HS-27A (cell line): Measurements from ENCODE around the gene MCTP1.
A peak's percentile ranks its signal among the peaks of the same experiment; 100 is the strongest.
"Not testable (repeated sequence)": the region's sequence is repeated elsewhere in the genome, so short reads cannot be mapped to it uniquely, and the experiment has no call there.

ENCODE experiments used
- DNase-seq: peaks from one replicate; pipeline ENCODE4 v3.0.0-alpha.2; 2012; ENCODE audit warnings: low read depth, missing footprints

The MCTP1 gene

DNA sequence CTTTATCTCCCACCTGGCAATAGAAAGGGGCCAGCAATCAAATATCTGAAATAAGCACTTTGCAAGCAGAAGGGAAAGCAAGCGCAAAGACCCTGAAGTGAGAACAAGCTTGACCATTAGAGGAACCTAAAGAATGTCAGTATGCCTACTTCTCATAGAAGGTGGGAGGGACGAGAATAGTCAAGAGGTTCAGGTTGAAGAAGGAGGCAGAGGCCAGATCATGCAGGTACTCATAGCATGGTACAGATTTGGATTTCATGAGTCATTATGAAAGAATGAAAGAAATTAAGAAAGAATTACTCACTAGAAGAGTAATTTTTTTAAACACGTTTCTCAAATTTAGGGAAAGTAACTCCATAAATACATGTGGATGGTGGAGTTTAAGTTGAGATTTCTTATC, 33.7 kb downstream of the MCTP1 start:
- DNase-seq = no peak

GRCh38 chr5:95244479-95244878, 40.4 kb downstream of the MCTP1 start:
- no peak for DNase-seq

DNA sequence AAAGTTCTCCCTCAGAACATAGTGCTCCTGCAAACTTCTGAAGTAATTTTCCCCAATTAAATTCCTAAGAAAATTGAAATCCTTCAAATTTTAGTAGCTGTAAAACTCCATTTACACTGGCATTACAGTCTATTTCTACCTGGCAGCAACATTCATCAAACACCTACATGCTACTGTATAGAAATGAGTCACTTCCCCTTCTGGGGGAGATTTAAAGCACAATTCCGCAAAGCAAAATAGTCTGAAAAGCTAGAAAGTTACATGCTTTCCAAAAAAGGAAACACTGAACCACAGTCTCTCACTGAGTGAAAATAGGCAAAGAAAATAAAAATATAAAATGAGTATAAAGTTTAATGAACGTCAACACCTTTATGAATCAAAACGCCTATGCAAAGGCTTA, 43.3 kb downstream of the MCTP1 start:
- no peak for DNase-seq

- no peak for DNase-seq
These were observed 43.7 kb downstream of the MCTP1 start for GRCh38 chr5:95241161-95241560.

- DNase-seq = peak; percentile 57
These were observed 46.2 kb downstream of the MCTP1 start for GRCh38 chr5:95238560-95239325.

- no peak for DNase-seq
These were observed 47.6 kb downstream of the MCTP1 start for GRCh38 chr5:95237324-95237723.

DNA sequence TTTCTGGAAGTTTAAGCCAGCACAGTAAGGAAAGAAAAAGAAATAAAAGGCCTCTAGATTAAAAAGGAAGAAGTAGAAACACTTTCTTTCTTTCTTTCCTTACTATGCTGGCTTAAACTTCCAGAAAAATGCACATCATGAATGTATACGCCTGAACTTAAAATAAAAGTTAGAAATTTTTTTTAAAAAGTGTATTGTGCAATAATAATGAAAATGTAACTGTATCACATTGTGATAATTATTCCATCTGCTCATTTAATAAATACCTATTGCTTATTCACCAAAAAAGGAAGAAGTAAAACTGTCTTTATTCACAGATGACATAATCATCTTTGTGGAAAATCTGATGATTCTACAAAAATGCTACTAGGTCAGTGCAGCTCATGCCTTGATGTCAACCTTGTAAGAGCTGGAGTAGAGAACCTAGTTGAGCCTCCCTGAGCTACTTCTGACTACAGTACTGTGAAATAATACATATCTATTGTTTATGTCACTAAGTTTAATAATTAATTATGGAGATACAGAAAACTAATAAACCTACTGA, 49.4 kb downstream of the MCTP1 start:
- no peak for DNase-seq

GRCh38 chr5:95229646-95230045, 55.2 kb downstream of the MCTP1 start:
- DNase-seq = no peak

- DNase-seq = no peak
These were observed 60.0 kb downstream of the MCTP1 start for GRCh38 chr5:95224701-95225459.

DNA sequence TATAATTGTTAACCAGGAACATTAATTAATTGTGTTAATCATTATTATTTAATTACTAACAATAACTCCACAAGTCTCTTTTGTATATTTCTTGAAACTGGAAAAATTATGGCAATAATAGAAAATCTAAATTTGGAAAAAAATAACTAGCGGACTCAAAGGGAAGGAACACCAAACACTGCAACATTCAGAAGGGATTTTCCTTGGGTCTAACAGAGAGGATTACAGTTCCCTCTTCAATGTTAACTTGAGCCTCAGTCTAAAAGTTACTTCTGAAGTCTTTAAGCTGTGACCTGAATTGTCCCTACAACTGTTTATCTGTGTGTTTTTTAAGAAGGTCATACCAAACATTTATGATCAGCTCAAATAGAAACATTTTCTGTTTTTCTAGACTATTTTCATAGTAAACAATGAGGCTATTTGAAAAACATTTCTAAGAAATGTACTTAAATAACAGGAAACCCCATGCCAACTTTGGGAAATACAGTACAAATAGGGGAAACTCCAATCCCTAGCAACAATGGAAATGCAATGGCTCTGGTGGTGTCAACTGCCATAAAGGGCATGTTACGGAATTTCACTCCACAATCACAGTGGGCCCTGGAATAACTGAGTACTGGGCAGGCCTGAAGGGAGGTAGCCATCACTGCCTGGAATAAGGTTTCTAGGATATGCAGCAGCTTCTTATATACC, 61.2 kb downstream of the MCTP1 start:
- DNase-seq = no peak

GRCh38 chr5:95222836-95223235, 62.1 kb downstream of the MCTP1 start:
- no peak for DNase-seq

DNA sequence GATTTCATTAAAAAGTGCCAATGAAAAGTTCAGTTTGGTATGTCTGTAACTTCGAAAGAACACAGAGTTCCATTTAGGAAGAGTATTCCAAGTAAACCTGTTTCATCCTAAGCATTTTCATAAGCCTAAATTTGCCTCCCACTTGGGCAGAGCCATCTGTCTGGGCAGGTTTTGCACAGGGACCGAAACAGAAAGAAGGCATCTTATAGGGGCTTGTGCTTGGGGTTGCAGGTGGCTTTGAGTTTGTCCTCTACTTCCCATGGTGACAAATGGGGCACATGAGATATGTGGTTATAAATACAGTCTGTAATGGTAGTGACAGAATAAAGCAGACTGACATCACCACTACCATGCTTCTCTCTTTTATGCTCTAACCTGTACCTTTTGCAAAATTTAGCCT, 63.7 kb downstream of the MCTP1 start:
- no peak for DNase-seq

- DNase-seq = no peak
These were observed 64.5 kb downstream of the MCTP1 start for GRCh38 chr5:95220381-95220780.

DNA sequence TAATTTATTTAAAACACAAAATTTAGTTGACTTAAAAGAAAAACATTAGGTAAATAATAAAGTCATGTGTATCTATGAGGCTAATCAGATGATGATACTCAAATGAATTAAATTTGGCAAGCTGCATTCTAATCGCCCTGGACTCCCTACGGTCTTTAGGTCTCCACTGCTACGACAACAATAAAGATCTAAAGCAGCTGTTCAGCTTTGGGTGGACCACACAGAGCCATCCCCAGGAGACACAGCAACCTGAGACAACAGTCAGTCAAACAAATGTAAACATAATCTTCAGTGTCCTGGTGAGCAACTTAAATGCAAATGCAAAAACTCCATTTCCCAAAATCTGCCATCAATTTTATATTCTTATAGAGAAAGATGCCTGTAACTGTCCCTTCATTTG, 65.5 kb downstream of the MCTP1 start:
- no peak for DNase-seq

GRCh38 chr5:95217881-95218280, 67.0 kb downstream of the MCTP1 start:
- no peak for DNase-seq

- no peak for DNase-seq
These were observed 67.5 kb downstream of the MCTP1 start for GRCh38 chr5:95217351-95217750.

- DNase-seq = no peak
These were observed 68.5 kb downstream of the MCTP1 start for GRCh38 chr5:95216136-95216955.

GRCh38 chr5:95207811-95208210, 77.1 kb downstream of the MCTP1 start:
- not testable (repeated sequence) for DNase-seq

DNA sequence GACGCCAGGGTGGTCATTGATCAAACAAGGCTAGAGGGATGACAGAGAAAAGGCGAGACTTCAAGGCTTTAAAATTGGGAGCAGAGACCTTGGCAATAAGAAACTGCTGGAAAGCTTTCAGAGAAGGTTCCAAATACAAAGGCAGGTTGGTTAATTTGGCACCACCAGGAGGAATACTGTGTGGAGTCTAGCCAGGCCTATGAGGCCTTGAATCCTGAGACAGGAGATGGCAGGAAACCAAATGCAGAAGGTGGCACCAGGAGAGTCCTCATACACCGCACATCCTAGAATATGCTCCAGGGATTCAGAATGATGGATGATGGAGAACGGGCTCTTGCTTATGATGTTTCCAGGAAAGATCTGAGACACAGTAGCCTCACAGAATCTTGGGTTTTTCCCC, 90.0 kb downstream of the MCTP1 start:
- DNase-seq = no peak

- no peak for DNase-seq
These were observed 93.6 kb downstream of the MCTP1 start for GRCh38 chr5:95191330-95191729.

- DNase-seq = no peak
These were observed 100.0 kb downstream of the MCTP1 start for GRCh38 chr5:95184924-95185323.

GRCh38 chr5:95181644-95182043, 103.2 kb downstream of the MCTP1 start:
- no peak for DNase-seq
